Adrenal gland (tissue), 12 donors: Measurements from ENCODE around the gene UBL7. TPM values are rescaled to one million over a fixed set of nuclear protein-coding genes. Genes with fewer than 3 reads are reported as not detected.

Source experiments
- DNase-seq, 7 donors: peaks; one replicate each; pipeline ENCODE4 v3.0.0-alpha.2; 2019 to 2020
- H3K27ac ChIP-seq, 5 donors: fragments of 200-600 bp; sonication (generic) in 4 of 5; 1 replicate in 3 of 5; 2 replicates in 2 of 5; pipeline versions ENCODE4 v1.5.1 to v1.8.0; 2016 to 2020; ENCODE audit warnings: mild to moderate bottlenecking in 1 of 5
- H3K27me3 ChIP-seq: fragments of 200-600 bp; 2 replicates; pipeline ENCODE4 v1.8.0; 2021
- H3K36me3 ChIP-seq, 2 donors: fragments of 200-600 bp; replicated peaks in 1 of 2; 1 replicate in 1 of 2; 2 replicates in 1 of 2; pipeline versions ENCODE4 v1.5.1 to v1.8.0; 2018 to 2022
- H3K4me1 ChIP-seq, 2 donors: fragments of 200-600 bp; replicated peaks in 1 of 2; 1 replicate in 1 of 2; 2 replicates in 1 of 2; pipeline versions ENCODE4 v1.5.1 to v1.8.0; 2018 to 2021
- H3K4me3 ChIP-seq, 4 donors: fragments of 200-600 bp; sonication (generic) in 3 of 4; one replicate each; pipeline ENCODE4 v1.5.1; 2016 to 2018
- H3K9me3 ChIP-seq, 3 donors: fragments of 200-600 bp; sonication (generic) in 1 of 3; replicated peaks in 1 of 3; 1 replicate in 2 of 3; 2 replicates in 1 of 3; pipeline versions ENCODE4 v1.5.1 to v1.8.0; 2016 to 2021
- CTCF ChIP-seq, 6 experiments: fragments of 450-650 bp in 4 of 6; fragments of 200-600 bp in 2 of 6; sonication (generic) in 1 of 6; IDR thresholded peaks; 1 replicate in 5 of 6; 2 replicates in 1 of 6; pipeline versions ENCODE4 v1.5.1 to v1.8.0; 2016 to 2021; ENCODE audit warnings: antibody characterized with exemption in 6 of 6, mild to moderate bottlenecking in 2 of 6, moderate library complexity in 1 of 6
- POLR2A ChIP-seq, 2 donors: fragments of 450-650 bp; IDR thresholded peaks; one replicate each; pipeline ENCODE4 v1.6.1; 2017; ENCODE audit warnings: antibody characterized with exemption in 2 of 2, mild to moderate bottlenecking in 2 of 2, moderate library complexity in 1 of 2
- WGBS, 4 donors: extraction: QIAGEN DNeasy Blood & Tissue Kit in 2 of 4; methylation state at CpG; one replicate each; pipeline versions ENCODE4 v1.1.5 to v1.1.7; 2013 to 2017; 5-methylcytosine and 5-hydroxymethylcytosine counted together
- intact Hi-C, 2 donors: fragments of 100-400 bp; cut with DNase I; formaldehyde crosslinking; loops; one replicate each; pipeline versions ENCODE4 v1.14.1 to v1.15.0; 2022 to 2023
- polyA plus RNA-seq, 3 donors: library from polyadenylated mRNA; stranded (reverse); fragments of 200-250 nt in 2 of 3; fragments of 350-450 nt in 1 of 3; fragmentation: Illumina TruSeq in 1 of 3; extraction: RNeasy Lipid Tissue Mini Kit (QIAGEN cat#74804) in 1 of 3; gene quantifications; one replicate each; pipeline ENCODE4 v1.2.3, GENCODE V29; 2013 to 2014
- total RNA-seq, 9 donors: library from RNA; depleted of rRNA in 4 of 9; stranded (reverse); fragments of >200 nt in 4 of 9; fragments of 120-200 nt in 1 of 9; fragmentation: NEBNext Ultra II Directional in 1 of 9; extraction: Animal tissue kit (Norgen Biotek cat#: 25700) in 1 of 9; gene quantifications; one replicate each; pipeline versions ENCODE4 v1.1.0 to v1.2.4, GENCODE V29; 2013 to 2023
- donor health status: healthy with polysubstance abuse.
- donor health status: Bipolar disorder and iron deficiency.
- donor health status: DM: yes; HTN: yes; CAD: no.
- donor health status: DM: no; HTN: no; CAD: no.
- donor health status: DM: no; HTN: no; CAD: no.
- donor health status: DM: yes; HTN: yes; CAD: no.

Gene UBL7
- total and polyA plus RNA-seq, 12 donors = 16.0 to 85.0 (median 50.2) TPM

GRCh38 chr15:74470631-74471395 is 9.9 kb upstream of the UBL7 start:
- intact Hi-C loops = no loop called here

DNA sequence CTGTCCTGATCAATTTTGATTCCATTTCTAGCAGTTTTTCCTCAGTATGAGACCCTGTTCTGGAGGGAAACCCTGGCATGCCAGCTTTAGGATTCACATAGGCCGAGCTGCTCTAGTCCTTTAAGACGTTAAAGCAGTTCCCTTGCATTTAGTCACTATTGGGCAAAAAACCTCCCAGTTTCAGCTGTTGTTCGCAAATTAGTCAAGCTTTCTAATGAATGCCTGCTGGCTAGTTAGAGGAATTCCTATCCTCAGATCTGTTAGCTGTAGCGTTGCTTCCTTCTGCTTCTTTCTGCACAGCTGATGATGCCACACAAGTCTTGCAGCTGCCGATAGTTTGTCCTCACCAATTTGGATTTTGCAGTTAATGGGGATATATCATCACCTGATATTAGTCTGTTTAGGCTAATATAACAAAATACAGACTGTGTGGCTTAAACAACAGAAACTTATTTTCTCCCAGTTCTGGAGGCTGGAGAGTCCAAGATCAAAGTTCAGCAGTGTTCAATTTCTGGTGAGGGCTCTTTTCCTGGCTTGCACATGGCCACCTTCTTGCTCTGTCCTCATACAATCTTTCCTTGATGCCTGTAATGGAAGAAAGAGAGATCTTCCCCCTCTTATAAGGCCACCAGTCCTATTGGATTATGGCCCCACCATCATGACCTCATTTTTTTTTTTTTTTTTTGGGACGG is 7.5 kb upstream of the UBL7 start:
- intact Hi-C loops = no loop called here

More at GRCh38 chr15:74470631-74471395, 9.9 kb upstream of the UBL7 start:
- WGBS, 4 donors = 94 to 98% (median 96%) methylated on average over 12 of the region's 12 CpGs
- Histone ChIP-seq H3K4me1 (no peaks in the 10 kb centered on the region), H3K27ac (no peak overlapping the region), H3K27me3 (no peaks in the 10 kb centered on the region), H3K9me3 (no peaks in the 10 kb centered on the region), H3K4me3 (no peak overlapping the region), H3K36me3 (no peaks in the 10 kb centered on the region)
- no peak for TF ChIP-seq CTCF (IDR thresholded peaks at IDR 0.05)
- no peak for TF ChIP-seq POLR2A (IDR thresholded peaks at IDR 0.05)
- DNase-seq = no peak

GRCh38 chr15:74466570-74466969 is 5.6 kb upstream of the UBL7 start:
- intact Hi-C loops = no loop called here

More for the DNA sequence above, 7.5 kb upstream of the UBL7 start:
- no peaks in the 10 kb centered on the region for H3K9me3 ChIP-seq
- no peaks in the 10 kb centered on the region for H3K4me1 ChIP-seq
- H3K4me3 ChIP-seq = no peak overlapping the region
- H3K27me3 ChIP-seq = no peaks in the 10 kb centered on the region
- TF ChIP-seq POLR2A (IDR thresholded peaks at IDR 0.05) (no peak), CTCF (IDR thresholded peaks at IDR 0.05) (no peak)
- no peak for DNase-seq
- no peaks in the 10 kb centered on the region for H3K36me3 ChIP-seq
- H3K27ac ChIP-seq = no peak overlapping the region
- 92 to 95% (median 94%) methylated on average over 6 of the region's 6 CpGs for WGBS, 4 donors

More at GRCh38 chr15:74466570-74466969, 5.6 kb upstream of the UBL7 start:
- no peaks in the 10 kb centered on the region for H3K27me3 ChIP-seq
- no peak overlapping the region for H3K4me3 ChIP-seq
- 93 to 100% (median 96%) methylated on average over 1 of the region's 1 CpG for WGBS, 4 donors
- DNase-seq = no peak
- no peaks in the 10 kb centered on the region for H3K36me3 ChIP-seq
- TF ChIP-seq CTCF (IDR thresholded peaks at IDR 0.05) (no peak), POLR2A (IDR thresholded peaks at IDR 0.05) (no peak)
- H3K9me3 ChIP-seq = no peaks in the 10 kb centered on the region
- H3K4me1 ChIP-seq = no peaks in the 10 kb centered on the region
- H3K27ac ChIP-seq = no peak overlapping the region
